Motor neuron (in vitro differentiated cells): ENCODE measurements around the gene CYLD. TPM values are rescaled to one million over a fixed set of nuclear protein-coding genes. Genes with fewer than 3 reads are reported as not detected.

ENCODE experiments used
- ATAC-seq, 8 experiments: fragments of 200-7000 bp; cut with Tn5 transposase; replicated peaks in 6 of 8; 2 replicates each; pipeline ENCODE4 v1.8.0; 2021; ENCODE audit warnings: mild to moderate bottlenecking in 8 of 8, moderate library complexity in 8 of 8
- H3K27ac ChIP-seq, 2 donors: fragments of 250-450 bp; sonication (Bioruptor Pico); 2 replicates each; pipeline ENCODE4 v1.9.0; 2021; ENCODE audit warnings: antibody characterized with exemption in 2 of 2, mild to moderate bottlenecking in 2 of 2, moderate library complexity in 1 of 2
- H3K4me1 ChIP-seq, 2 donors: fragments of 250-450 bp; sonication (Bioruptor Pico); replicated peaks in 1 of 2; 2 replicates each; pipeline ENCODE4 v1.6.1; 2021; ENCODE audit warnings: antibody characterized with exemption in 2 of 2, mild to moderate bottlenecking in 2 of 2, moderate library complexity in 1 of 2
- H3K4me3 ChIP-seq, 5 donors: fragments of 250-450 bp; sonication (Bioruptor Pico); 2 replicates each; pipeline ENCODE4 v1.9.0; 2021; ENCODE audit warnings: antibody characterized with exemption in 5 of 5, mild to moderate bottlenecking in 5 of 5, moderate library complexity in 4 of 5
- WGBS, 10 experiments: fragments of 450-650 bp; shearing (Covaris generic); methylation state at CpG; one replicate each; pipeline ENCODE4 v1.0.0; 2022; 5-methylcytosine and 5-hydroxymethylcytosine counted together
- in situ Hi-C, 9 experiments: fragments of 400-800 bp; cut with MboI; loops; one replicate each; pipeline ENCODE4 v1.15.0; 2021; ENCODE audit warnings: low sequenced_read_pairs in 9 of 9, low pct_unique_long_range_greater_than_20kb in 2 of 9; ENCODE audit not compliant: unreplicated experiment in 9 of 9
- total RNA-seq, 8 experiments: library from RNA; unstranded; fragments of 300-600 nt; gene quantifications; 2 replicates each; pipeline versions ENCODE4 v1.2.3 to v1.2.4, GENCODE V29; 2022

Gene CYLD
- total RNA-seq, 8 experiments from 2014 or later, result 13.4 to 29.7 (median 21.6) TPM

DNA sequence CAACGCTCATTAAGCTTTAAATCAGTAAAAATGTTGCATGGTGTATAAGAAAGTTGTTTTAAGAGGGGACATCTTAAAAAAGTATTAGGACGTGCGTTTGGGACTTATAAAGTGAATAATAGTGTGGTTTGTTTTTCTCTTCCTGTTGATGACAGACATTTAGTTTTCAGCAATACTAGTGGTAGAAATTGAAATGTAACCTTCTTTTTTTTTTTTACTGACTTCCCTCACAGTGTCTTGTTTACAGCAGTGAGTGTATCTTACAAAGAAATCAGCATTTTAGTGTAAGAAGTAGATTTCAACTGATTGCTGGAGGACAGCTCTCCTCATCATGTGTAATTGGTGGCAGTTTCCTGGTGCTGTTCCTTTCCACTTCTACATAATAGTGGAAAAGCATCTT, 39.6 kb downstream of the CYLD start:
- H3K4me1 ChIP-seq, result no peaks in the 10 kb centered on the region
- 56 to 96% (median 91%) methylated on average over 1 to 3 of the region's 3 CpGs for WGBS, 10 experiments
- H3K27ac ChIP-seq, result no peak overlapping the region
- no peak for ATAC-seq
- no peak overlapping the region for H3K4me3 ChIP-seq
- in situ Hi-C loops, result no loop called here

DNA sequence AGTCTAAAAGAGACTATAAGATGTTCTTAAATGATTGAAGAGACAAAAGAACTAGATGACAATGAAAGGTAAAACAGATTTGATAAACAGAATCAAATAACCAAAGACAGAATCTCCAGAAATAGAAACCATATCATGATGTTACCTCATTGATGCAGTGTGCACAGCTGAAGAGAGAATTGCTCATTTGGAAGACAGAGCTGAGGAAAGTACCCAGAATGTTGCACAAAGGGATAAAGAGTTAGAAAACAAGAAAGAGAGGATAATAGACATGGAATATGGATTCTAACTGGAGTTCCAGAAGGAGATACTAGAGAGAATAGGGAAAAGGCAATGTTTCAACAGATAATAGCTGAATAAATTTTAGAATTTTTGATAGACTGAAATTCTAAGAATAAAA, 47.9 kb downstream of the CYLD start:
- Histone ChIP-seq H3K4me3 (no peak overlapping the region), H3K27ac (no peak overlapping the region), H3K4me1 (no peaks in the 10 kb centered on the region)
- in situ Hi-C loops, result no loop called here
- no peak for ATAC-seq

DNA sequence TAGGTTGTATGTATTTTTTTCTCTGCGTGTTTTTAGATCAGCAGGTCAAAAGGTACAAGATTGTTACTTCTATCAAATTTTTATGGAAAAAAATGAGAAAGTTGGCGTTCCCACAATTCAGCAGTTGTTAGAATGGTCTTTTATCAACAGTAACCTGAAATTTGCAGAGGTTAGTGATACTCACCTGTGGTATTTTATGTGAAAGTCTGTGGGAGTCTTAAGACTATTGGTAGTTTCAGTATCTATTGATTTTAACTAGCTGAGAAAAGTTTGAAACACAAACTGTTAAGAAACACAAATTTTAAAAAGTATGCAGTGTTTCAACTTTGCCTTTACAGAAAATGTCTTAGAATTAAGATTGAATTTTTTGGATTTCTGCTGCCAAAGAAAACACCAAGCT, 49.6 kb downstream of the CYLD start:
- Histone ChIP-seq H3K27ac (no peak overlapping the region), H3K4me3 (no peak overlapping the region), H3K4me1 (no peaks in the 10 kb centered on the region)
- in situ Hi-C loops, result no loop called here
- ATAC-seq, result no peak
- 80 to 100% (median 100%) methylated on average over 1 to 2 of the region's 2 CpGs; no CpG with 5 or more reads in 1 of the 10 experiments for WGBS, 10 experiments

GRCh38 chr16:50796829-50797228, 54.9 kb downstream of the CYLD start:
- in situ Hi-C loops, result no loop called here
- Histone ChIP-seq H3K4me1 (no peaks in the 10 kb centered on the region), H3K4me3 (no peak overlapping the region), H3K27ac (no peak overlapping the region)
- WGBS, 10 experiments, result 60 to 100% (median 85%) methylated on average over 1 of the region's 1 CpG; no CpG with 5 or more reads in 1 of the 10 experiments
- no peak for ATAC-seq

- 70 to 100% (median 93%) methylated on average over 1 to 2 of the region's 2 CpGs for WGBS, 10 experiments
- ATAC-seq, result no peak
Measured at GRCh38 chr16:50797456-50797855, 55.6 kb downstream of the CYLD start.

DNA sequence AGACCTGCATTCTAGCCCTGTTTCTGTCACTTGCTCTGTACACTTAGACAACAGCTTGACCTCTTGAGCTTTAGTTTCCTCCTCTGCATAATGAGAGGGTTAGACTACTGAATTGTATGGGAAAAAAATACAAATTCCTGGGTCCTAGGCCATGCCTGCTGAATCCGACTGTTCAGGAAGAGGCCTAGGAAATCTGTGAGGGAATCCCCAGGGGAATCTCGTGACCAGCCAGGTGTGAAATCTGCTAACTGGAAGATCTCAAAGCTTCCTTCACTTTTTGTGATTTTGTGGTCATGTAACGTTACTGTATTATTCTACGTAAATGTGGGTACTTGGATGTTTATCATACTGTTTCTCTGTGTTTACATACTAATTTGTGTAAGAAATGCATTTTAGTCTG, 58.2 kb downstream of the CYLD start:
- in situ Hi-C loops, result loop anchor here in 1 of 9 experiments (25.0 kb wide), 1 partner anchor 438 kb away; the partner anchor contains the start of gene BRD7
- ATAC-seq, result peak in 2 of 8 experiments; percentile 44 to 47
- H3K4me1 ChIP-seq, result no peaks in the 10 kb centered on the region
- 76 to 100% (median 90%) methylated on average over 2 to 4 of the region's 4 CpGs; no CpG with 5 or more reads in 1 of the 10 experiments for WGBS, 10 experiments
- H3K4me3 ChIP-seq, result no peak overlapping the region
- no peak overlapping the region for H3K27ac ChIP-seq

More at GRCh38 chr16:50797456-50797855, 55.6 kb downstream of the CYLD start:
- in situ Hi-C loops, result no loop called here
- no peaks in the 10 kb centered on the region for H3K4me1 ChIP-seq
- H3K27ac ChIP-seq, result no peak overlapping the region
- no peak overlapping the region for H3K4me3 ChIP-seq

DNA sequence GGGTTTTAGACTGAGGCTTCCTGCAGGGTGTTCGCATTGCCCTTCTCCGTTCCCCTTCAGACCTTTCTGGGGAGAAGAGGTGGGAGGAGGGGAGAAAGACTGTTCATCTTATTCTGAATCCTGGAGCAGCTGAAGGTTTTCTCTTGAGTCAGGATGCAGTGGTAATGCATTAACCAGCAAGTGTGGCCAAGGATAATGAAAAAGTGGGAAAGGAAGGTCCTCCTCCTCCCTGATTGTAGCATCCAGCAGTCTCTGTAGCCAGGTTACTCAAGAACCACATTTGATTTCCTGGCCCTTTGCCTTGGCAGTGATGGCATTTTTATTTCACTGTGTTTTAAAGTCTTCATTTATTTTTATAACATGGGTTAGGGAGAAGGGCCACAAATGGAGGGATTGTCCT, 59.1 kb downstream of the CYLD start:
- no peak for ATAC-seq
- H3K4me1 ChIP-seq, result no peaks in the 10 kb centered on the region
- H3K27ac ChIP-seq, result no peak overlapping the region
- no peak overlapping the region for H3K4me3 ChIP-seq
- WGBS, 10 experiments, result 60 to 80% methylated on average over 1 to 2 of the region's 2 CpGs; no CpG with 5 or more reads in 8 of the 10 experiments
- in situ Hi-C loops, result loop anchor here in 1 of 9 experiments (25.0 kb wide), 1 partner anchor 439 kb away; the partner anchor contains the start of gene BRD7

GRCh38 chr16:50802000-50802399, 60.1 kb downstream of the CYLD start:
- Histone ChIP-seq H3K27ac (no peak overlapping the region), H3K4me3 (no peak overlapping the region), H3K4me1 (no peaks in the 10 kb centered on the region)
- 60 to 100% (median 96%) methylated on average over 1 to 5 of the region's 6 CpGs; no CpG with 5 or more reads in 1 of the 10 experiments for WGBS, 10 experiments
- in situ Hi-C loops, result loop anchor here in 1 of 9 experiments (25.0 kb wide), 1 partner anchor 440 kb away; the partner anchor contains the start of gene BRD7
- ATAC-seq, result no peak

DNA sequence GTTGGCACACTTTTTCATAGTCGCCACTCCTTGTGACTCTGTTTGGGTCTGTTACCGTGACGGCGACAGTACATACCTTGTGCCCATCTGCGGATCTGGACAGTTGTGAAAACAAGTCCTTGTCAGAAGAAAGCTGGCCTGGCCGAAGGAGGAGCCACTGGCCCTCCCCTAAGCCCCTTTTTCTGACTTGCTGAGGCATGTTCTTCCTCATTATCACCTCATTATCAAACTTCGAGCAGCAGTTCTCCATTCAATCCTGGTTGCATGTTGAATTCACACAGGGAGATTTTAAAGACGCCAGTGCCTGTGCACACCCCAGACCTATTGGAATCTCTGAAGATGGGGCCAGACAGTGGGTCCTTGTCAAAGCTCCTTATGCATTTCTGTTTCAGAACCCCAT, 61.1 kb downstream of the CYLD start:
- Histone ChIP-seq H3K4me3 (no peak overlapping the region), H3K4me1 (no peaks in the 10 kb centered on the region), H3K27ac (no peak overlapping the region)
- ATAC-seq, result no peak
- 48 to 100% (median 86%) methylated on average over 1 to 8 of the region's 8 CpGs; no CpG with 5 or more reads in 4 of the 10 experiments for WGBS, 10 experiments
- in situ Hi-C loops, result loop anchor here in 1 of 9 experiments (25.0 kb wide), 1 partner anchor 441 kb away; the partner anchor contains the start of gene BRD7

DNA sequence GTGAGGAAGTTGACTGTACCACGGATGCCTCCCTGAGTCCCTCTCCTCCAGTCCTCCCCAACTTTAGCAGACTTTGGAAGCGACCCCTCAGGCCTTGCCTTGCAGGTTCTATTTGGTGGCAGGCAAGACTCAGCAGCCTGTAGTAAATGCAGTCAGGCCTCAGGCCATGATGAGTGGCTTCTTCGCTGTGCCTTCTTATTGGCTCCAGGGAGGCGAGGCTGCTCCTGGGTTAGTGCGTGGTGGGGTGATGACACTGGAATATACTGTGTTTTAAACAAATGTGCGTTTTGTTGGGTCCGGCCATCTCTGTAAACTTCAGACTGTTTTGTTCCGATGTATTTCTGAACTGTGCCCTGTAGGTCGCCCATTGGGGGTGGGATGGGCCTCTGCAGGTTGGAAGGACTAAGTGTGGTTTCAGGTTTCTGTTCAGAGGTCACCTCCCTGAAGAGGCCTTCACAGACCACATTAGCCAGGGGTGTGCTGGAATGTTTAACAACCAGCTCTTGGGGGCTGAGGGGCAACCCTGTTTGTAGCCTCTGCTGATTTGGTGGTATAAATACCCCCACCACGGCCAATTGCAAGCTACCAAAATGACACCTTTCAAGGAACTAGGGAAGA, 62.5 kb downstream of the CYLD start:
- ATAC-seq, result no peak
- no peaks in the 10 kb centered on the region for H3K4me1 ChIP-seq
- WGBS, 10 experiments, result 55 to 100% (median 91%) methylated on average over 1 to 8 of the region's 10 CpGs; no CpG with 5 or more reads in 4 of the 10 experiments
- no peak overlapping the region for H3K4me3 ChIP-seq
- H3K27ac ChIP-seq, result no peak overlapping the region
- in situ Hi-C loops, result loop anchor here in 1 of 9 experiments (25.0 kb wide), 1 partner anchor 442 kb away; the partner anchor contains the start of gene BRD7

- Histone ChIP-seq H3K27ac (no peak overlapping the region), H3K4me3 (peak overlapping the region; percentile 28 to 40 (median 30)), H3K4me1 (no peaks in the 10 kb centered on the region)
- peak; percentile 95 to 97 (median 96) for ATAC-seq
- in situ Hi-C loops, result loop anchor here in 1 of 9 experiments (25.0 kb wide), 1 partner anchor 444 kb away; the partner anchor contains the start of gene BRD7
- 0 to 20% (median 7%) methylated on average over 1 to 14 of the region's 26 CpGs; no CpG with 5 or more reads in 1 of the 10 experiments for WGBS, 10 experiments
Measured at GRCh38 chr16:50806099-50807062, 64.5 kb downstream of the CYLD start.

DNA sequence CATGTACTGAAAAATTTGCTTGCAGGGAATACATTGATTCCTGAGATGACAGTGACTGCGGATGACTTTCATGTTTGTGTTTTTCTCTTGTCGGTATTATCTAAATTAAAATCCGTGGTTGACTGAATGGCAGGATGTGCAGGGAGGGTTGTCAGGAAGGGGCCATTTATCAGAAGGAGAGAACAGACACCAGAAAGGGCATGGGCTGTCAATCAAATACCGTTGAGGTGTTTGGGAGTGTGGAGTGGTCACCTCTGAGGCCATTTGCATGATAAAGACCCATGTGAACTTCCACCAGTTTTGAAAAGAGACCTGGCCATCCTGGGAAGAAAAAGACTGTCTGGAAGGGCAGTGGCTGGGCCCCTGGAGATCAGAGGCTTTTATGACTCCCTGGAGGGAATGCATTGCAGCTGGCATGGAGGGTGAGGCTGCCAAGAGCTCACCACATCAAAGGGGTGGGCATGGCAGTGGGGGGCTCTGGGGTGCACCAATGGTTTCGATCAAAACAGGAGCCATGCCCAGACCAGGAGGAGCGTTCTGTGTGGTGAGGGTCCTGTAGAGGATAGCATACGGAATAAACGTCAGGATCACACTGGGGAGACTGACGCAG, 67.1 kb downstream of the CYLD start:
- Histone ChIP-seq H3K4me3 (no peak overlapping the region), H3K4me1 (no peaks in the 10 kb centered on the region), H3K27ac (no peak overlapping the region)
- WGBS, 10 experiments, result 0 to 100% (median 63%) methylated on average over 1 to 4 of the region's 9 CpGs; no CpG with 5 or more reads in 1 of the 10 experiments
- in situ Hi-C loops, result loop anchor here in 1 of 9 experiments (25.0 kb wide), 1 partner anchor 447 kb away; the partner anchor contains the start of gene BRD7
- ATAC-seq, result no peak
